ENCODE results near the gene CYP2W1.

DNA sequence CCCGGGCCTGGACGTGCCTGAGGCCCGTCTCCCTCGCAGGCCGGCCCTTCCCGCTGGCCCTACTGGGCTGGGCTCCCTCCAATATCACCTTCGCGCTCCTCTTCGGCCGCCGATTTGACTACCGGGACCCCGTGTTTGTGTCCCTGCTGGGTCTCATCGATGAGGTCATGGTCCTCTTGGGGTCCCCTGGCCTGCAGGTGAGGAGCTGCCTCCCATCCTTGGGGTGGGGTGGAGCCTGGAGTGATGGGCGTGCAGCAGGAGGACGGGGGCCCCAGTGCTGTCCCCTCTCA lies 2.1 kb downstream of the CYP2W1 start:
- TF ChIP-seq CTCF (IDR thresholded peaks at IDR 0.05 in 4 of 5, conservative IDR thresholded peaks at IDR 0.05 in 1 of 5) = no peak
- no peak for TF ChIP-seq POLR2A (IDR thresholded peaks at IDR 0.05)

Data from gastrocnemius medialis (tissue), 4 donors.